Thoracic aorta (tissue), 2 donors: ENCODE data around the gene SPATA25. TPM values are rescaled to one million over a fixed set of nuclear protein-coding genes. Genes with fewer than 3 reads are reported as not detected.

Experiments used
- ATAC-seq: fragments of 150-250 bp; one replicate; pipeline ENCODE4 v1.8.0; 2017; ENCODE audit warnings: low read depth; ENCODE audit not compliant: insufficient number of reproducible peaks, low FRiP score
- DNase-seq: peaks from one replicate; pipeline ENCODE4 v3.0.0-alpha.2; 2020; ENCODE audit warnings: low spot score
- H3K27ac ChIP-seq, 2 donors: fragments of 200-600 bp; sonication (generic); 1 replicate in 1 of 2; 2 replicates in 1 of 2; pipeline ENCODE4 v1.5.1; 2016; ENCODE audit warnings: mild to moderate bottlenecking in 2 of 2, moderate library complexity in 2 of 2
- H3K27me3 ChIP-seq: fragments of 200-600 bp; sonication (generic); replicated peaks from 2 replicates; pipeline ENCODE4 v1.6.0; 2016; ENCODE audit warnings: mild to moderate bottlenecking; ENCODE audit not compliant: insufficient read depth
- H3K36me3 ChIP-seq: fragments of 200-600 bp; sonication (generic); one replicate; pipeline ENCODE4 v1.5.1; 2016
- H3K4me1 ChIP-seq, 2 donors: fragments of 200-600 bp; sonication (generic); 1 replicate in 1 of 2; 2 replicates in 1 of 2; pipeline versions ENCODE4 v1.5.1 to v1.6.0; 2016; ENCODE audit warnings: low read depth in 2 of 2, mild to moderate bottlenecking in 1 of 2; ENCODE audit not compliant: control insufficient read depth in 1 of 2
- H3K4me3 ChIP-seq: fragments of 200-600 bp; sonication (generic); 2 replicates; pipeline ENCODE4 v1.5.1; 2016; ENCODE audit warnings: mild to moderate bottlenecking
- H3K9me3 ChIP-seq: fragments of 200-600 bp; sonication (generic); 2 replicates; pipeline ENCODE4 v1.5.1; 2016
- total RNA-seq, 2 donors: library from RNA; depleted of rRNA; stranded (reverse); fragments of >200 nt; gene quantifications; one replicate each; pipeline versions ENCODE4 v1.1.0 to v1.2.3, GENCODE V29; 2016
- TF ChIP-seq, protein P1 (sequence below): fragments of 200-600 bp; sonication (generic); IDR thresholded peaks from one replicate; pipeline ENCODE4 v1.5.1; 2019; ENCODE audit warnings: antibody characterized with exemption

SPATA25 gene
- total RNA-seq, 2 donors from 2014 or later, result 16.6 to 16.7 TPM

- H3K4me3 ChIP-seq, result peak within 1 kb of the TSS; percentile 95
- H3K36me3 ChIP-seq, result peaks cover 34% of the 10 kb centered on the region
- peak; percentile 82 for DNase-seq
- ATAC-seq, result peak; percentile 75
- H3K4me1 ChIP-seq, result peaks cover 14 to 34% of the 10 kb centered on the region in 2 donors
- peak within 1 kb of the TSS; percentile 73 to 81 for H3K27ac ChIP-seq
- no peaks in the 10 kb centered on the region for H3K9me3 ChIP-seq
- TF ChIP-seq, protein P1, sequence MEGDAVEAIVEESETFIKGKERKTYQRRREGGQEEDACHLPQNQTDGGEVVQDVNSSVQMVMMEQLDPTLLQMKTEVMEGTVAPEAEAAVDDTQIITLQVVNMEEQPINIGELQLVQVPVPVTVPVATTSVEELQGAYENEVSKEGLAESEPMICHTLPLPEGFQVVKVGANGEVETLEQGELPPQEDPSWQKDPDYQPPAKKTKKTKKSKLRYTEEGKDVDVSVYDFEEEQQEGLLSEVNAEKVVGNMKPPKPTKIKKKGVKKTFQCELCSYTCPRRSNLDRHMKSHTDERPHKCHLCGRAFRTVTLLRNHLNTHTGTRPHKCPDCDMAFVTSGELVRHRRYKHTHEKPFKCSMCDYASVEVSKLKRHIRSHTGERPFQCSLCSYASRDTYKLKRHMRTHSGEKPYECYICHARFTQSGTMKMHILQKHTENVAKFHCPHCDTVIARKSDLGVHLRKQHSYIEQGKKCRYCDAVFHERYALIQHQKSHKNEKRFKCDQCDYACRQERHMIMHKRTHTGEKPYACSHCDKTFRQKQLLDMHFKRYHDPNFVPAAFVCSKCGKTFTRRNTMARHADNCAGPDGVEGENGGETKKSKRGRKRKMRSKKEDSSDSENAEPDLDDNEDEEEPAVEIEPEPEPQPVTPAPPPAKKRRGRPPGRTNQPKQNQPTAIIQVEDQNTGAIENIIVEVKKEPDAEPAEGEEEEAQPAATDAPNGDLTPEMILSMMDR, result no peak
- no peaks in the 10 kb centered on the region for H3K27me3 ChIP-seq
Observed at GRCh38 chr20:45890985-45891983, 3.9 kb upstream of the SPATA25 start, which contains the start of the genes CTSA and NEURL2. Gene CTSA (plus strand): TSS chr20:45891335. CDS start chr20:45891569, 234 bp downstream. Gene NEURL2 (minus strand): TSS chr20:45891208. CDS start chr20:45890991, 217 bp downstream.

- H3K4me1 ChIP-seq, result peaks cover 14 to 34% of the 10 kb centered on the region in 2 donors
- no peaks in the 10 kb centered on the region for H3K27me3 ChIP-seq
- no peaks in the 10 kb centered on the region for H3K9me3 ChIP-seq
- ATAC-seq, result peak; percentile 30
- DNase-seq, result peak; percentile 63
- H3K27ac ChIP-seq, result peak overlapping the region; percentile 73 to 81
- peaks cover 26% of the 10 kb centered on the region for H3K36me3 ChIP-seq
- H3K4me3 ChIP-seq, result peak overlapping the region; percentile 95
- TF ChIP-seq, protein P1, result peak; percentile 57
Observed at GRCh38 chr20:45890077-45890984, 2.9 kb upstream of the SPATA25 start.

- peaks cover 15% of the 10 kb centered on the region for H3K36me3 ChIP-seq
- DNase-seq (no peak), ATAC-seq (no peak)
- TF ChIP-seq, protein P1, result no peak
- no peaks in the 10 kb centered on the region for H3K9me3 ChIP-seq
- H3K4me3 ChIP-seq, result no peak overlapping the region
- H3K27me3 ChIP-seq, result no peaks in the 10 kb centered on the region
- H3K27ac ChIP-seq, result no peak overlapping the region
- H3K4me1 ChIP-seq, result peaks cover 20 to 34% of the 10 kb centered on the region in 2 donors
Observed at GRCh38 chr20:45888681-45889080, 1.3 kb upstream of the SPATA25 start.

GRCh38 chr20:45886590-45887345 lies 654 bp downstream of the SPATA25 start:
- peaks cover 19% of the 10 kb centered on the region for H3K36me3 ChIP-seq
- TF ChIP-seq, protein P1, result no peak
- peaks cover 16 to 25% of the 10 kb centered on the region in 2 donors for H3K4me1 ChIP-seq
- no peaks in the 10 kb centered on the region for H3K9me3 ChIP-seq
- H3K4me3 ChIP-seq, result no peak overlapping the region
- no peaks in the 10 kb centered on the region for H3K27me3 ChIP-seq
- DNase-seq, result no peak
- no peak overlapping the region for H3K27ac ChIP-seq
- ATAC-seq, result no peak
